CD14-positive monocyte (primary cell): ENCODE measurements around the gene RABL3. TPM values are rescaled to one million over a fixed set of nuclear protein-coding genes. Genes with fewer than 3 reads are reported as not detected.

Experiments used
- DNase-seq, 3 donors: peaks; one replicate each; pipeline ENCODE4 v3.0.0-alpha.2; 2011 to 2022
- H2AFZ ChIP-seq: 2 replicates; pipeline ENCODE4 v1.6.0; 2012; ENCODE audit warnings: mild to moderate bottlenecking, low read depth, low read length, inconsistent platforms; ENCODE audit not compliant: insufficient read depth, poor library complexity, severe bottlenecking
- H3K27ac ChIP-seq, 2 donors: 1 replicate in 1 of 2; 2 replicates in 1 of 2; pipeline ENCODE4 v1.5.1; 2012 to 2013; ENCODE audit warnings: low read length in 2 of 2, control low read depth in 1 of 2, inconsistent platforms in 1 of 2, low read depth in 1 of 2, mild to moderate bottlenecking in 1 of 2
- H3K27me3 ChIP-seq, 2 donors: one replicate each; pipeline versions ENCODE4 v1.6.0 to v1.6.1; 2011 to 2013; ENCODE audit warnings: low read length in 2 of 2; ENCODE audit not compliant: control insufficient read depth in 2 of 2, insufficient read depth in 2 of 2
- H3K36me3 ChIP-seq, 2 donors: replicated peaks in 1 of 2; 1 replicate in 1 of 2; 2 replicates in 1 of 2; pipeline versions ENCODE4 v1.5.1 to v1.6.1; 2012 to 2013; ENCODE audit warnings: low read length in 2 of 2, control low read depth in 1 of 2, inconsistent platforms in 1 of 2, mild to moderate bottlenecking in 1 of 2; ENCODE audit not compliant: insufficient read depth in 2 of 2, control insufficient read depth in 1 of 2
- H3K4me1 ChIP-seq, 2 donors: 1 replicate in 1 of 2; 2 replicates in 1 of 2; pipeline versions ENCODE4 v1.5.1 to v1.6.1; 2012 to 2013; ENCODE audit warnings: low read length in 2 of 2, control low read depth in 1 of 2, inconsistent platforms in 1 of 2, mild to moderate bottlenecking in 1 of 2, moderate library complexity in 1 of 2; ENCODE audit not compliant: insufficient read depth in 2 of 2, control insufficient read depth in 1 of 2
- H3K4me2 ChIP-seq: replicated peaks from 2 replicates; pipeline ENCODE3; 2012; ENCODE audit warnings: low read length, moderate library complexity, mild to moderate bottlenecking; ENCODE audit not compliant: poor library complexity, severe bottlenecking; ENCODE audit errors: extremely low read depth
- H3K4me3 ChIP-seq, 3 experiments: fragments of 200-600 bp in 1 of 3; sonication (generic) in 1 of 3; replicated peaks in 1 of 3; 1 replicate in 2 of 3; 2 replicates in 1 of 3; pipeline ENCODE4 v1.5.1; 2011 to 2013; ENCODE audit warnings: low read length in 3 of 3, mild to moderate bottlenecking in 3 of 3, control low read depth in 2 of 3, low read depth in 2 of 3, inconsistent platforms in 1 of 3, moderate library complexity in 1 of 3
- H3K79me2 ChIP-seq: 2 replicates; pipeline ENCODE4 v1.6.0; 2012; ENCODE audit warnings: mild to moderate bottlenecking, control low read depth, inconsistent platforms, low read length, moderate library complexity; ENCODE audit not compliant: insufficient read depth
- H3K9ac ChIP-seq: 2 replicates; pipeline ENCODE4 v1.6.0; 2017; ENCODE audit warnings: low read length, mild to moderate bottlenecking; ENCODE audit not compliant: insufficient read depth, poor library complexity, severe bottlenecking
- H3K9me3 ChIP-seq, 2 donors: replicated peaks in 1 of 2; 1 replicate in 1 of 2; 2 replicates in 1 of 2; pipeline versions ENCODE4 v1.5.1 to v1.6.1; 2012 to 2013; ENCODE audit warnings: low read length in 2 of 2, control low read depth in 1 of 2; ENCODE audit not compliant: control insufficient read depth in 1 of 2, insufficient read depth in 1 of 2
- H4K20me1 ChIP-seq: 2 replicates; pipeline ENCODE4 v1.6.0; 2012; ENCODE audit warnings: mild to moderate bottlenecking, low read length, control low read depth, moderate library complexity; ENCODE audit not compliant: insufficient read depth
- H3K27ac Mint-ChIP-seq, 7 donors: one replicate each; pipeline ENCODE4 v1.8.0; 2020; ENCODE audit warnings: mild to moderate bottlenecking in 7 of 7, mixed read lengths in 7 of 7, moderate library complexity in 6 of 7, inconsistent platforms in 2 of 7
- H3K27me3 Mint-ChIP-seq, 3 donors: one replicate each; pipeline ENCODE4 v1.8.0; 2021 to 2022; ENCODE audit warnings: low read depth in 3 of 3, mild to moderate bottlenecking in 3 of 3, mixed read lengths in 3 of 3, moderate library complexity in 3 of 3, inconsistent platforms in 1 of 3
- H3K36me3 Mint-ChIP-seq, 2 donors: one replicate each; pipeline ENCODE4 v1.8.0; 2020; ENCODE audit warnings: mixed read lengths in 2 of 2, inconsistent platforms in 1 of 2, mild to moderate bottlenecking in 1 of 2
- H3K4me1 Mint-ChIP-seq: one replicate; pipeline ENCODE4 v1.8.0; 2020; ENCODE audit warnings: mild to moderate bottlenecking, mixed read lengths
- H3K4me3 Mint-ChIP-seq, 2 donors: one replicate each; pipeline ENCODE4 v1.8.0; 2020; ENCODE audit warnings: mild to moderate bottlenecking in 2 of 2, mixed read lengths in 2 of 2, moderate library complexity in 1 of 2
- H3K9me3 Mint-ChIP-seq, 7 donors: one replicate each; pipeline ENCODE4 v1.8.0; 2020 to 2022; ENCODE audit warnings: mixed read lengths in 7 of 7, mild to moderate bottlenecking in 6 of 7, moderate library complexity in 6 of 7, inconsistent platforms in 2 of 7
- WGBS: methylation state at CpG from one replicate; pipeline ENCODE4 v1.1.5; 2013; ENCODE audit warnings: missing lambda C conversion rate; ENCODE audit not compliant: insufficient coverage; 5-methylcytosine and 5-hydroxymethylcytosine counted together
- intact Hi-C, 2 donors: fragments of 100-400 bp; cut with micrococcal nuclease; formaldehyde crosslinking; loops; one replicate each; pipeline versions ENCODE4 v1.15.0 to v1.15.1; 2023
- polyA plus RNA-seq, 3 donors: library from polyadenylated mRNA; depleted of rRNA in 1 of 3; unstranded in 2 of 3; stranded (reverse) in 1 of 3; fragments of 300-500 nt in 2 of 3; fragments of >200 nt in 1 of 3; fragmentation: Illumina TruSeq in 2 of 3; gene quantifications; 1 replicate in 2 of 3; 2 replicates in 1 of 3; pipeline ENCODE4 v1.2.3, GENCODE V29; 2012 to 2021
- TF ChIP-seq, protein P1 (sequence below): fragments of 200-600 bp; IDR thresholded peaks from one replicate; pipeline ENCODE4 v1.8.0; 2022; ENCODE audit warnings: antibody characterized with exemption, mild to moderate bottlenecking

Gene RABL3
- polyA plus RNA-seq, 3 donors: 2.0 to 14.9 (median 11.5) TPM

DNA sequence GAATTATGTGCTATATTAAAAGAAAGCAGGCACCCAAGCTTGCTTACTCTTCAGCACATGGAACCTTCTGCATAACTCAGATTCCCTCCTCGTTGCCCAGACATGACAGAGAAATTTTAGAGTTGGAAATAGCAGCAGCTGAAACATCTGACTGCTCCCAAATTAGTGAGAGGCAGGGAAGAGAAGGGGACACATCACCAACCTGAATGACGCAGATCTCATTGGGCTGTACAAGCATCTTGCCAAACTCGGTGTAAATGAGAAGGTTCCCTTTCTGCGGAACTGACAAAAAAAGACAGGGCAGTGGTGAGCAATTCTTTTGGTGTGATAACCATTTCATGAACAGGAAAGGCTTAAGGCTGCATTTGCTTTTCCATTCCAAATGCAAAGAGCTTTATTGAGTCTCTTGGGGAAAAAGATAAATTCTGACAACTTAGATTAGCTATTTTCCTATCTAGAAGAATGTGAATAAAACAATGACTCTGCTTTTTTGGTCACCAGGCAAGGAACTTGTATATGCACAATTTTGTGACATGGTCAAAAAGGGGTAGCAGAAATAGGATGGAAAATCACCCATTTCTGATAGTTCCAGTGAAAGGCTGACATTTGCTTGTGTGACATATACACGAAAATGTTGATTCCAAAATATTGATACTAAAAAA is 95.4 kb downstream of the RABL3 start:
- Histone ChIP-seq H3K9me3 (no peaks in the 10 kb centered on the region), H2AFZ (no peak overlapping the region), H3K4me3 (no peak overlapping the region), H3K36me3 (no peaks in the 10 kb centered on the region), H3K9ac (no peak overlapping the region), H3K27ac (no peak overlapping the region), H3K27me3 (no peaks in the 10 kb centered on the region), H3K4me1 (peaks cover 9 to 10% of the 10 kb centered on the region in 2 donors), H3K79me2 (no peaks in the 10 kb centered on the region), H4K20me1 (no peaks in the 10 kb centered on the region), H3K4me2 (no peak overlapping the region)
- WGBS: 100% methylated on average over 1 of the region's 5 CpGs
- no peak for DNase-seq
- TF ChIP-seq, protein P1, sequence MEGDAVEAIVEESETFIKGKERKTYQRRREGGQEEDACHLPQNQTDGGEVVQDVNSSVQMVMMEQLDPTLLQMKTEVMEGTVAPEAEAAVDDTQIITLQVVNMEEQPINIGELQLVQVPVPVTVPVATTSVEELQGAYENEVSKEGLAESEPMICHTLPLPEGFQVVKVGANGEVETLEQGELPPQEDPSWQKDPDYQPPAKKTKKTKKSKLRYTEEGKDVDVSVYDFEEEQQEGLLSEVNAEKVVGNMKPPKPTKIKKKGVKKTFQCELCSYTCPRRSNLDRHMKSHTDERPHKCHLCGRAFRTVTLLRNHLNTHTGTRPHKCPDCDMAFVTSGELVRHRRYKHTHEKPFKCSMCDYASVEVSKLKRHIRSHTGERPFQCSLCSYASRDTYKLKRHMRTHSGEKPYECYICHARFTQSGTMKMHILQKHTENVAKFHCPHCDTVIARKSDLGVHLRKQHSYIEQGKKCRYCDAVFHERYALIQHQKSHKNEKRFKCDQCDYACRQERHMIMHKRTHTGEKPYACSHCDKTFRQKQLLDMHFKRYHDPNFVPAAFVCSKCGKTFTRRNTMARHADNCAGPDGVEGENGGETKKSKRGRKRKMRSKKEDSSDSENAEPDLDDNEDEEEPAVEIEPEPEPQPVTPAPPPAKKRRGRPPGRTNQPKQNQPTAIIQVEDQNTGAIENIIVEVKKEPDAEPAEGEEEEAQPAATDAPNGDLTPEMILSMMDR: no peak
- H3K36me3 Mint-ChIP-seq: no peaks in the 10 kb centered on the region
- H3K27me3 Mint-ChIP-seq: no peaks in the 10 kb centered on the region
- H3K4me1 Mint-ChIP-seq: peaks cover 9% of the 10 kb centered on the region
- intact Hi-C loops: no loop called here
- no peak overlapping the region for H3K27ac Mint-ChIP-seq
- H3K9me3 Mint-ChIP-seq: peaks cover 0 to 2% (median 0%) of the 10 kb centered on the region in 7 donors
- H3K4me3 Mint-ChIP-seq: no peak overlapping the region

GRCh38 chr3:120645083-120645845 is 97.1 kb downstream of the RABL3 start:
- WGBS: 79% methylated on average over 3 of the region's 5 CpGs
- Histone ChIP-seq H3K36me3 (no peaks in the 10 kb centered on the region), H3K27me3 (no peaks in the 10 kb centered on the region), H2AFZ (no peak overlapping the region), H3K4me3 (no peak overlapping the region), H3K4me2 (no peak overlapping the region), H3K79me2 (no peaks in the 10 kb centered on the region), H3K9ac (no peak overlapping the region), H3K4me1 (peaks cover 10 to 11% of the 10 kb centered on the region in 2 donors), H3K9me3 (no peaks in the 10 kb centered on the region), H4K20me1 (no peaks in the 10 kb centered on the region), H3K27ac (no peak overlapping the region)
- peaks cover 0 to 5% (median 0%) of the 10 kb centered on the region in 7 donors for H3K9me3 Mint-ChIP-seq
- TF ChIP-seq, protein P1: no peak
- no peaks in the 10 kb centered on the region for H3K27me3 Mint-ChIP-seq
- H3K36me3 Mint-ChIP-seq: no peaks in the 10 kb centered on the region
- DNase-seq: no peak
- intact Hi-C loops: no loop called here
- peaks cover 11% of the 10 kb centered on the region for H3K4me1 Mint-ChIP-seq
- no peak overlapping the region for H3K27ac Mint-ChIP-seq
- H3K4me3 Mint-ChIP-seq: no peak overlapping the region
